SJCRH30 (cell line): Measurements from ENCODE around the gene IFNG. TPM values are rescaled to one million over a fixed set of nuclear protein-coding genes. Genes with fewer than 3 reads are reported as not detected.

Experiments used
- DNase-seq, 2 experiments: peaks; one replicate each; pipeline ENCODE4 v3.0.0-alpha.2; 2015 to 2020
- H3K27ac ChIP-seq: fragments of 250-450 bp; sonication (Bioruptor Pico); 2 replicates; pipeline ENCODE4 v1.5.1; 2020; ENCODE audit warnings: mild to moderate bottlenecking, moderate library complexity
- H3K27me3 ChIP-seq: fragments of 250-450 bp; sonication (Bioruptor Pico); 2 replicates; pipeline ENCODE4 v1.5.1; 2020; ENCODE audit warnings: mild to moderate bottlenecking, moderate library complexity
- H3K36me3 ChIP-seq: fragments of 250-450 bp; sonication (Bioruptor Pico); 2 replicates; pipeline ENCODE4 v1.5.1; 2020; ENCODE audit warnings: mild to moderate bottlenecking, moderate library complexity
- H3K4me1 ChIP-seq: fragments of 250-450 bp; sonication (Bioruptor Pico); 2 replicates; pipeline ENCODE4 v1.5.1; 2020; ENCODE audit warnings: mild to moderate bottlenecking, moderate library complexity
- H3K4me3 ChIP-seq: fragments of 250-450 bp; sonication (Bioruptor Pico); 2 replicates; pipeline ENCODE4 v1.5.1; 2020; ENCODE audit warnings: mild to moderate bottlenecking, moderate library complexity
- H3K9me3 ChIP-seq: fragments of 250-450 bp; sonication (Bioruptor Pico); replicated peaks from 2 replicates; pipeline ENCODE4 v1.5.1; 2020; ENCODE audit warnings: mild to moderate bottlenecking, moderate library complexity
- total RNA-seq: library from RNA; depleted of rRNA; stranded (reverse); fragments of >200 nt; shearing (Covaris generic); gene quantifications from 2 replicates; pipeline ENCODE4 v1.2.3, GENCODE V29; 2014

Gene IFNG
- total RNA-seq, 1 experiment from 2014 or later: not detected

DNA sequence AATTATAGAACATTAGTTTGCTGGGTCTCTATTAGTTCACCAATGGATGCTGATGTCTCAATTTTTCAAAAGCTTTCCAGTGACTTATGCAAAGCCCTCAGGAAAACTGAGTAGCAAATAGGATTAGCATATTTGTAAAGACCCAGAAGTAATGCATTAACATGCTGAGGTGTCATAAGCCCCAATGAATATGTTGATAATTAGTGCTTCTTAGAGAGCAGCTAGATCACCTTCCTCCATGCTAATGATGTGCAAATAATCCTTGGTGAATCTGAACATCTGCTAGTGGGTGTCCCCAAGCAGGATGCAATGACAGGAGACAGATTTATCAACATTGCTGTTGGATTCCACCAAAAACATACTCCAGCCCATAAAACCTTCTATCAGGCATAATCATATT, 19.0 kb downstream of the IFNG start:
- no peaks in the 10 kb centered on the region for H3K27me3 ChIP-seq

DNA sequence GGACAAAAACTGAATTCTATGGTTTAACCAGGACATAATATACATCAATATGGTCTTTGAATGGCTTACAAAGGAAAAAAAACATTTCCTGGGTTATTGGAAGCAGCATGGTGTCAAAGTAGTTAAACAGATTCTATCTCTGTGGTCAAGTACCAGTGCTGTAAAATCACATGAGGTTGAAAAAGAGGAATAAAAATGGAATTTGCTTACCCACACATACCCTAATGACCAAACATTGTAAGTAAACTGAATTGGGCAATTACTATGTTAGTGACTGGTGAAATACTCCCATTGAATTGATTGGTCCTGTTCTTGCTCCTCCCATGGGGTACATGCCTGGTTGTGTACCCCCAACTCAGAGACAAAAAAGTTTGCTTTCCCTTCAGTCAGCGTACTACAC, 19.6 kb downstream of the IFNG start:
- H3K4me3 ChIP-seq: no peak overlapping the region
- DNase-seq: no peak
- H3K27ac ChIP-seq: no peak overlapping the region
- H3K27me3 ChIP-seq: no peaks in the 10 kb centered on the region
- H3K36me3 ChIP-seq: no peaks in the 10 kb centered on the region
- H3K9me3 ChIP-seq: no peaks in the 10 kb centered on the region
- no peaks in the 10 kb centered on the region for H3K4me1 ChIP-seq

More for the DNA sequence above, 19.0 kb downstream of the IFNG start:
- H3K4me1 ChIP-seq: no peaks in the 10 kb centered on the region
- H3K36me3 ChIP-seq: no peaks in the 10 kb centered on the region
- H3K27ac ChIP-seq: no peak overlapping the region
- no peaks in the 10 kb centered on the region for H3K9me3 ChIP-seq
- H3K4me3 ChIP-seq: no peak overlapping the region
- no peak for DNase-seq

DNA sequence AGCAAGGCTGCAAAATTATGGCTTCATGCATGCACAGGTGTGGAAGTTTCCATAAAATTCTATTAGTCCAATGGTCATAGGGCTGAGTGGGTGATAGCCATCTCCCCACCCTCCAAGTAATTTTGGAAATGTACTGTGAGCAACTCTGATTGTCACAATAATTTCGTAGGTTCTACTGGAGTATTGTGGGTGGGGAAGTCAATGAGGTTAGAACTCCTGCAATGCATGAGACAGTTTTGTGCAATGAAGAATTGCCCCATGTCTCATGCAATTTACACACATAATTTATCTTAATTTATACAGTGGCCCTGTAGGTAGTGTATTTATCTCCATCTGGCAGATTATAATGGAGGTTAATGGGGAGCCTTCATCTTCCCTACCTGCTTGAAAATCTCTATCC, 20.5 kb downstream of the IFNG start:
- no peaks in the 10 kb centered on the region for H3K27me3 ChIP-seq

DNA sequence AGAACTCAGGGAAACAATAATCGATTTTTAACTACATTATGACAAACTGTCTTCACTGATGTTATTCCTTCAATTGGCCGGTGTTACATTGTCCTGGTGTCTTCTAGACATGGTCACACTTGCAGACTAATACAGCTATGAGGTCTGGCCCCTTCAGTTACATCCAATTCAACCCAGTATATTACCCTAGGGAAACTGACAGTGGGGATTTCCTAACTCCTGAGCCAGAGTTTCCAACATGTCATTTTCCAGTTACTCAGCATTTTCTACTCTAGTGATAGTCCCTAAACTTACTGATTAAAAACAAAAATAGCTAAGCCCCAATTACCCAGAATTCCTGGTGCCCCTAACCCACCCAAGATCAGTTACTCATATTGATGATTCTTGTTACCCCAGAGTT, 21.1 kb downstream of the IFNG start:
- H3K9me3 ChIP-seq: no peaks in the 10 kb centered on the region
- H3K4me3 ChIP-seq: no peak overlapping the region
- H3K36me3 ChIP-seq: no peaks in the 10 kb centered on the region
- DNase-seq: no peak
- no peak overlapping the region for H3K27ac ChIP-seq
- no peaks in the 10 kb centered on the region for H3K4me1 ChIP-seq
- no peaks in the 10 kb centered on the region for H3K27me3 ChIP-seq

More for the DNA sequence above, 20.5 kb downstream of the IFNG start:
- no peaks in the 10 kb centered on the region for H3K9me3 ChIP-seq
- H3K36me3 ChIP-seq: no peaks in the 10 kb centered on the region
- no peak overlapping the region for H3K27ac ChIP-seq
- no peaks in the 10 kb centered on the region for H3K4me1 ChIP-seq
- DNase-seq: no peak
- no peak overlapping the region for H3K4me3 ChIP-seq

- Histone ChIP-seq H3K9me3 (no peaks in the 10 kb centered on the region), H3K27ac (no peak overlapping the region), H3K4me3 (no peak overlapping the region), H3K27me3 (no peaks in the 10 kb centered on the region), H3K36me3 (no peaks in the 10 kb centered on the region), H3K4me1 (no peaks in the 10 kb centered on the region)
- DNase-seq: no peak
Observed at GRCh38 chr12:68137335-68137830, 22.2 kb downstream of the IFNG start.

DNA sequence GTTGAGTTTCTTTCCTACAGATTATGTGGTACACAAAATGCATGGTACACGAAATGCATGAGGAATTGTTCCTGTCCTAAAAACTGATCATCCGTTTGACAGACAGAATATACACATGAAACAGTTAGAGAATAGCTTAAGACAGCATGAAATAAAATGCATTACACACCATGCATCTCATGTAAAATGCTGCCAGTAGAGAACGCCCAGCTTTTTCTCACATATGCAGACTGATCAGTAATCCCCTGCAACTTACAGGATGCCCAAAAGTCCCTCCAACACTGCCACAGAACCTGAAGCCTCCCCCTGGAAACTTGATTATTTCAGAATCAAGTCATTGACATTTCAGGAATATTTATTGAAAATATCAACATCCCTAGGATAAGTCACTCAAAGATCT, 24.0 kb downstream of the IFNG start:
- no peaks in the 10 kb centered on the region for H3K9me3 ChIP-seq
- H3K4me1 ChIP-seq: no peaks in the 10 kb centered on the region
- H3K27ac ChIP-seq: no peak overlapping the region
- H3K4me3 ChIP-seq: no peak overlapping the region
- H3K27me3 ChIP-seq: no peaks in the 10 kb centered on the region
- H3K36me3 ChIP-seq: no peaks in the 10 kb centered on the region
- DNase-seq: no peak

DNA sequence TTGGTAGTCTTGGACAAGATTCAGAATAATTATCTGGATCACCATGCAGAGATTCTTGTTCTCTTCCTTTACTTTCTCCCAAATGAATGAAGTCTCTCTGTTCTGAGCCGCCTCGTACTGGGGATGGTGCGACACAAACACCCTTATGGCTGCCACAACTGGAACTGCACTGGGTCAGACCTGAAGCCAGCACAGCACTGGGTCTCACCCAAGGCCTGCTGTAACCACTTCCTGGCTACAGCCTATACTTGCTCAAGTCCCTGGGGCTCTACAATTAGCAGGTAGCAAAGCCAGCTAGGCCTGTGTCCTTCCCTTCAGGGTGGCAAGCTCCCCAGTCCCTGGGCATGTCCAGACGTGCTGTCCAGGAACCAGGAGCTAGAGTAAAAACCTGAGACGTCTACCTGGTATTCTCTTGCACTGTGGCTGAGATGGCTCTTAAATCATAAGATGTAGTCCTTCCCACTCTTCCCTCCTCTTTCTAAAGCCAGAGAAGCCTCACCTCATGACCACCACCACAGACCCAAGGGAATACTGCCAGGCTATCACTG, 27.6 kb downstream of the IFNG start:
- Histone ChIP-seq H3K4me1 (no peaks in the 10 kb centered on the region), H3K27ac (no peak overlapping the region), H3K9me3 (0 out of 2 replicates have a peak, but pooled peaks cover 9% of the 10 kb centered on the region), H3K36me3 (no peaks in the 10 kb centered on the region), H3K27me3 (no peaks in the 10 kb centered on the region), H3K4me3 (no peak overlapping the region)
- DNase-seq: no peak

DNA sequence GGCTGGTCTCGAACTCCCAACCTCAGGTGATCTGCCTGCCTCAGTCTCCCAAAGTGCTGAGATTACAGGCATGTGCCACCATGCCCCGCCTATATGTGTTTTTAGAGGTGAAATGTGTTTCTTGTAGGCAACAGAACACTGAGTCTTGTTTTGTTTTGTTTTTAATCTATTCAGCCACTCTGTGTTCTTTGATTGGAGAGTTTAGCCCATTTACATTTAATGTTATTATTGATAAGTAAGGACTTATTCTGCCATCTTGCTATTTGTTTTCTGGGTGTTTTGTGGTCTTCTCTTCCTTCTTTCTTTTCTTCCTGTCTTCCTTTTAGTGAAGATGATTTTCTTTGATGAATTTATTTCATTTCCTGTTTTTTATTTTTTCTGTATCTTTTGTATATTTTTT, 29.6 kb downstream of the IFNG start:
- Histone ChIP-seq H3K27ac (no peak overlapping the region), H3K36me3 (no peaks in the 10 kb centered on the region), H3K9me3 (0 out of 2 replicates have a peak, but pooled peaks cover 9% of the 10 kb centered on the region), H3K4me3 (no peak overlapping the region), H3K27me3 (no peaks in the 10 kb centered on the region), H3K4me1 (no peaks in the 10 kb centered on the region)
- no peak for DNase-seq

GRCh38 chr12:68122236-68122920, 37.2 kb downstream of the IFNG start:
- no peak overlapping the region for H3K4me3 ChIP-seq
- no peaks in the 10 kb centered on the region for H3K36me3 ChIP-seq
- DNase-seq: peak; percentile 29 to 70
- H3K27me3 ChIP-seq: no peaks in the 10 kb centered on the region
- H3K9me3 ChIP-seq: no peaks in the 10 kb centered on the region
- H3K27ac ChIP-seq: no peak overlapping the region
- peaks cover 27% of the 10 kb centered on the region for H3K4me1 ChIP-seq

DNA sequence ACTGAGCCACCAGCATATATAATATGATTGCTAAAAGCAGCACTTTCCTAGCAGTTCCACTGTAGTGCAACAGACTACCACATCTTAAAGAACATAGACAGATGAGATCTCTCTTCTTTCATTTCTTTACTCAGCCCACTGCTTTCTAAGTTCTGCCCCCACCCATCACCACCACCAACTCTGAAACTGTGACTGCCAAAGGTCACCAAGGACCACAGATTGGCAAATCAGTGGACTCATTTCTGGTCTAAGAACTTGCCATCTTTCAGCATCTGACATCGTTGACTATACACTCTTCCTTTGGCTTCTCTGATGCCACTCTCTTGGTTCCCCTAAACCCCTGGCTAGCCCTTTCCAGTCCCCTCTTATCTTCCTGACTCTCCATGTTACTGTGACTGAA, 38.4 kb downstream of the IFNG start:
- Histone ChIP-seq H3K4me3 (no peak overlapping the region), H3K36me3 (no peaks in the 10 kb centered on the region), H3K27ac (no peak overlapping the region), H3K4me1 (peaks cover 27% of the 10 kb centered on the region), H3K27me3 (no peaks in the 10 kb centered on the region), H3K9me3 (no peaks in the 10 kb centered on the region)
- DNase-seq: no peak

DNA sequence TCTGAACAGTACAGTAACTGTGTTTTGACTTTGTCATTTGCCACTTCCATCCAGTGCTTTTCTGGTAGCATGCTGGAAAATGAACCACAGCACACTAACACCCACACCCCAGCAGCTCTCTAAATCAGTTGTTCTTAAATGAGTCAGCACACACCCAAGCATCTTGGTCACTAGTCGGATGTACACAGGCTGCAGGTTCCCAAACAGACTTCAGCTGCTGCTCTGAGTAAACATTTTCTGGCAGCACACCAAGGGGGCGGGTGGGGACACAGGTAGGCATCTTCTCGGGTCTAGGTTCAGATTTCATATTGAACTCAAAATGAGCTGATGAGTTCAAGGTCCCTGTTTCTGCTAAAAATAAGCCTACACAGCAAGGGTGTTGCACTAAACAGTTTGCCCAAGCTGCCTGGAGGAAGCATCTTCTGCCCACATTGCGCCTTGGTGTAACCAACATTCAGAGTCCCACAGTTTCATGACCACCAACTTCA, 39.8 kb downstream of the IFNG start:
- H3K9me3 ChIP-seq: no peaks in the 10 kb centered on the region; the same call in 1 of the 2 replicates
- H3K27me3 ChIP-seq: no peaks in the 10 kb centered on the region
- no peak overlapping the region for H3K4me3 ChIP-seq
- DNase-seq: peak; percentile 39 to 40
- peaks cover 27% of the 10 kb centered on the region for H3K4me1 ChIP-seq
- no peaks in the 10 kb centered on the region for H3K36me3 ChIP-seq
- no peak overlapping the region; the same call in 1 of the 2 replicates for H3K27ac ChIP-seq

DNA sequence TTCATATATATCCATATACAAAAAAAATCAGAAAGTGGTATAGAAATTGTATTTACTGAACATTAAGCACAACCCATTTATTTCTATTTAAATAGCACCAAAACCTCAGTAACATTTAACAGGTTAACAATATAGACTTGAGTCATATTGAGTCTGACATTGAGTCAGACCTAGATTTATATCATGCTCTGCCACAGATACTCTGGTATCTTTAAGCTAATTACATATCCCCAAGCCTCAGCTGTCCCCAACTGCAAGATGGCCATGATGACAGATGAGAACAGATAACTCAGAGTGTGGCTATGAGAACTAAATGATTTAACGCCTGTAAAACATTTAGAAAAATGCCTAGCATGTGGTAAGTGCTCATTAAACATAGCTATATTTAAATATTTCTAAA, 40.3 kb downstream of the IFNG start:
- H3K36me3 ChIP-seq: no peaks in the 10 kb centered on the region
- H3K4me1 ChIP-seq: peaks cover 27% of the 10 kb centered on the region
- H3K4me3 ChIP-seq: no peak overlapping the region
- peak in 1 of 2 experiments; percentile 24 for DNase-seq
- H3K27ac ChIP-seq: no peak overlapping the region; the same call in 1 of the 2 replicates
- H3K9me3 ChIP-seq: no peaks in the 10 kb centered on the region; the same call in 1 of the 2 replicates
- no peaks in the 10 kb centered on the region for H3K27me3 ChIP-seq

GRCh38 chr12:68118096-68118755, 41.3 kb downstream of the IFNG start:
- Histone ChIP-seq H3K9me3 (no peaks in the 10 kb centered on the region; the same call in 1 of the 2 replicates), H3K27me3 (no peaks in the 10 kb centered on the region), H3K4me1 (peaks cover 27% of the 10 kb centered on the region), H3K36me3 (no peaks in the 10 kb centered on the region), H3K4me3 (no peak overlapping the region), H3K27ac (no peak overlapping the region)
- no peak for DNase-seq

- no peaks in the 10 kb centered on the region for H3K27me3 ChIP-seq
- H3K4me1 ChIP-seq: peaks cover 21% of the 10 kb centered on the region
- no peaks in the 10 kb centered on the region; the same call in 1 of the 2 replicates for H3K9me3 ChIP-seq
- no peak overlapping the region for H3K4me3 ChIP-seq
- no peaks in the 10 kb centered on the region for H3K36me3 ChIP-seq
- no peak for DNase-seq
- H3K27ac ChIP-seq: no peak overlapping the region
Observed at GRCh38 chr12:68117661-68118060, 41.9 kb downstream of the IFNG start.

DNA sequence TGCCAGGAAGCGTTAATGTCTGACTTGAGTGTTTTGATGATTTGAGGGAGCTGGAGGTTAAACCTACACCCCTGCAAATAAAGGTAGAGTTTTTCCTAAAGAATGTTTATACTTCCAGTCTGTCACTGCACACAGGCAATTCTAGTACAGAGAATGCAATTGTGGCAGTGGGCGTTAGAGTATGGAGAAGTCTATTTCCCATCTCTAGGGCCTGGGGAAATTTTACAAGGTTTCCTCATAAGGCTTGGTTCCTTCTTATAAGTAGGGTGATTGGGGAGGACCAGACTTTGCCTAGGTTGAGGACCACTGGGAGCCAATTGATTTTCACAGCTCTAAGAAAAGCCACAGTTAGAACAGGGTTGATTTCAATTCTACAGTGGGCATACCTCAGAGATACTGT, 44.3 kb downstream of the IFNG start:
- Histone ChIP-seq H3K4me3 (no peak overlapping the region), H3K4me1 (peaks cover 13% of the 10 kb centered on the region), H3K9me3 (no peaks in the 10 kb centered on the region; the same call in 1 of the 2 replicates), H3K36me3 (no peaks in the 10 kb centered on the region), H3K27ac (no peak overlapping the region), H3K27me3 (no peaks in the 10 kb centered on the region)
- no peak for DNase-seq
